ENCODE measurements around the gene PLCB4.
"Not testable (repeated sequence)": the region's sequence is repeated elsewhere in the genome, so short reads cannot be mapped to it uniquely, and the experiment has no call there.

The PLCB4 gene

DNA sequence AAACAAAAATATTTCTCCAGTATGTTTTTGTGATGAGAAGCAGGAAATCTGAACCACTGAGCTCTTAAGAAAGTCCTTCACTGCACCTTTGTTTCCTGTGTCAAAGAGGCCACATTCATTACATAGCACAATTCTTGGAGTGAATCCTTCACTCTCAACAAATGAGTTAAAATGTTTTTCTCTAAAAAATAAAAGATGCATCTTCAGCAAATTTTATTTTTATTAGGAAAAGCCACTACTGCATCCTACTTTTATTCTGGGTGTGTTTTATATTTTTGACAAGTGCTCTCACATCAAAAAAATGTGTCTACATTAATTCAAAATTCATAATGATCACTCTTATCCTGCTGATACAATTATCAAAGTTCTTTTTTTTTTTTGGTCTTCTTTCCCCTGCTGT lies 76.3 kb downstream of the PLCB4 start:
- no peak for DNase-seq

DNA sequence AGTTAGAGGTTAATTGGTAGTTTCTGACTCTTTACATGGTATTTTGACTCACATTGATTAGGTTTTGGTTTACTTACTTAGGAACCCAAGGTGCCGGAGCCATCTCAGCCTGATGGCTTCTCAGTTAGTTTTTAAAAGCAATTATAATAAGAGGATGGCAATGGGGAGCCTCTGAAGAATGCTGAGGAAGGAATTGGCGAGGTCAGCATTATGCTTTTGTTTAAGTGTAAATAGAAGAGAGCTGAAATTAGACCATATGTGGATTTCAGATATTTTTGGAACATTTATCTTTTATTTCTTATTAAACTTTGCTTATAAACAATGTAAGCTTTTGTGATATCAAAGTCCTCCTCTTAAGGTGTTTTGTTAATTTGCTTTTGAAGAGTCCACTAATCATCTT lies 77.8 kb downstream of the PLCB4 start:
- DNase-seq, result no peak

DNA sequence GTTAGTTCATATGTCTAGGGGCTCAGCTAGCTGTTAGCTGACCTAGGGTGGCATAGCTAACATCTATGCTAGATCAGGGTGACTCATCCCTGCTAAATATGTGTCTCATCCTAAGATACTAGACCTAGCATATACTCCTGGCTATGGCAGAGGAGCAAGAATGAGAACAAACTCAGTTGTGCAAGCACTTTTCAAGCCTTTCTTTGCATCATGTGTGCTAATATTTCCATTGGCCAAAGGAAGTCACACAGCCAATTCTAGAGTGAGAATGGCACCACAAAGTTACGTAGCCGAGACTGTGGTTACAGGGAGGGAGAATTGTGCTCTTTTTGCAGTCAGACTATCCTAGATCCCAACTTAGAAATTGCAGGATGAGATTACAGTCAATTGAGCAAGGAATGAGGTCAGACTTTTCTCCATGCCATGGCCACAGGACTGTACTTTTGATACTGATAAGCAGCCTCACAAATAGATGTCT lies 78.7 kb downstream of the PLCB4 start:
- no peak for DNase-seq

DNA sequence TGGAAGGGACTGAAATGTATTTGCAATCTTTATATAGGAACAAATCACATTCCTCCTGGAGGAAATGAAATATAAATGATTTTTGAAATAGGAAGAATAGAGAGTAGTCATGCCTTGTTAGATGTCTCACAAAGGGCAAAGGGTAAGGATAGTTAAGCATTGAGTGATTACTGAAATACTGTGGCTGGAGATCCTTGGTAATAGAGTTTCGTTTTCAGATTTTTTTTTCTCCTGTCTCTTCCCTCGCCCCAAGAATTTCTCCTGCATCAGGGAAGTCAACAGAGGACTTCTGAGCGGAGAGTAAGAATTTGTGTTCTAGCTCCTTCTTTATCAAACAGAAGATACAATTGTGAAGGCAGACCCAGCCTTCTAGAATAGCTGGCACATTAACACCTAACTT lies 79.4 kb downstream of the PLCB4 start:
- DNase-seq, result no peak

DNA sequence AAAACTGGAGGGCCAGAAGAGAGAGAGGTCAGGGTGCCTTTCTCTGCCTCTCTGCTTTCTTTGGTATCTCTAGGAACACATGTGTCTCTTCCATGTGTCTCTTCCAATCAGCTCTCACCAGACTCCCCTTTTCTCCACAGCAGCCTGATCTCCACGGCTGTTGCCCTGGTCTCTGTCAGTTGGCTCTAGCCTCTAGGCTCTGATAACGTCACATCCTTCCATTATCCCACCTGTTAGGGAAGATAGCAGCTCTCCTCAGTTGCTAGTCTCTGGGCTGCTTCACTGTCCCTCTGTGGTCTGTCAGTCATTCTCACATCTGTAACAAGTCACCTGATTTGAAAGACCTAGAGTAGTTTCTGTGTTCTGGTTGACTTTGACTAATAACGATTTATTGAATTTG lies 80.2 kb downstream of the PLCB4 start:
- DNase-seq, result no peak

DNA sequence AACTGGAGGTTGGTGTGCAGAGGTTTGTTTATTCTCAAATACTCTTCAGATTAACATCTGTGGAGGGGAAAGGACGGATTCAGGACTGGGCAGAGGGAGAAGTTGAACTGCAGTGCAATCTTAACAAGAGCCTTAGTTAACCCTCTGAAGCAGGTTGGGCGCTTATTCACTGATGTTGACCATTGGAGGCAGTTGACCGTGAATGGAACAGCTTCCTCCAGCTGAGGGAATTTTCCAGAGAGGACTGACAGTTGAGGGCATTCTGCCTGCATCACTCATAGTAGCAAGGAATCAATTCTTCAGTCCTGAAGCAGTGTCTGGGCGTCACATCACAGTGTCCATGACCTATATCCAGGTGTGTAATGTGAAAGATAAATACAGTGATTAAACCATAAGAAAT lies 80.9 kb downstream of the PLCB4 start:
- DNase-seq, result no peak

DNA sequence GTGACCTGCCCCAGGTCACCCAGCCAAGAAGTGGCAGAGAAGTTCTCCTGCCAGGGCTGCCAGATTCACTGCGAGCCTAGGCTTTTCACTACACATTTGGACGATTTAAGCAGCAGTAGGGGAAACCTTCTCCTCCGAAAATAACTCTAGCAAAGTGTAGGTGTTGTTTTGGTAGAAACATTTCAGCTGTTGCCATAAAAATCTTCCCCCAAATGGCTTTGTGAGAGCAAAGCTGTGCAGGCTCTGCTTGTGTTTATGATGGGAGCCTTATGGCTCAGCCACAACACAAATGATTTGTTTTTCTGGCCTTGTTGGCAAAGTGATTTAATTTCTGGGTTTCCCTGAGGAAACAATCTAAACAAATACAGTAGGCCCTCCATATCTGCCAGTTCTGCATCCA lies 81.8 kb downstream of the PLCB4 start:
- DNase-seq, result no peak

DNA sequence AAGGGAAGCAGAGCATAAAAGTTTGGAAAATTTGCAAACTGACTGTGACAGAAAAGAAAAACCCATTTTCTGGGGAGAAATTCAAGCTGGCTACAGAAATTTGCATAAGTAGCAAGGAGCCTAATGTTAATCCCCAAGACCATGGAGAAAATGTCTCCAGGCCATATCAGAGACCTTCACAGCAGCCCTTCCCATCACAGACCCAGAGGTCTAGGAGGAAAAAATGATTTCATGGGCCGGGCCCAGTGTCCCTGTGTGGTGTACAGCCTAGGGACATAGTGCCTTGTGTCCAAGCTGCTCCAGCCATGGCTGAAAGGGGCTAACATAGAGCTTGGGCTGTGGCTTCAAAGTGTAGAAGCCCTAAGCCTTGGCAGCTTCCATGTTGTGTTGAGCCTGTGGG lies 83.3 kb downstream of the PLCB4 start:
- not testable (repeated sequence) for DNase-seq

DNA sequence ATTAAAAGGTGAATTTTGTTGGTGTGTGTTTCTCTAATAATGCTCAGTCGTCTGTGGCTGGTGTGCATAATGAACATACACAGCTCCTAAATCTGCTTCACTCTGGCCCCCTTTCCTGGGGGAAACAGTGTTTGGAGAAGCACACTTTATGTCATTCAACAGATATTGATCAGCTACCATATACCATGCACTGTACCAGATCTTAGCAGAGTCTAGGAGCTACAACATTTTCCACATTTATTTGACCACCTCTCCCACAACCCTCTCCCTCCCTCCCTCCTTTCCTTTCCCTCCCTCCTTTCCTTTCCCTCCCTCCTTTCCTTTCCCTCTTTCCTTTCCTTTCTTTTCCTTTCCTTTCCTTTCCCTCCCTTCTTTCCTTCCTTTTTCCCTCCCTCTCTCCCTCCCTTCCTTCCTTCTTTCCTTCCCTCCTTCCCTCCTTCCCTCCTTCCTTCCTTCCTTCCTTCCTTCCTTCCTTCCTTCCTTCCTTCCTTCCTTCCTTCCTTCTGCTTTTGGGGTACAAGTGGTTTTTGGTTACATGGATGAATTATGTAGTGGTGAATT lies 85.7 kb downstream of the PLCB4 start:
- DNase-seq, result no peak

DNA sequence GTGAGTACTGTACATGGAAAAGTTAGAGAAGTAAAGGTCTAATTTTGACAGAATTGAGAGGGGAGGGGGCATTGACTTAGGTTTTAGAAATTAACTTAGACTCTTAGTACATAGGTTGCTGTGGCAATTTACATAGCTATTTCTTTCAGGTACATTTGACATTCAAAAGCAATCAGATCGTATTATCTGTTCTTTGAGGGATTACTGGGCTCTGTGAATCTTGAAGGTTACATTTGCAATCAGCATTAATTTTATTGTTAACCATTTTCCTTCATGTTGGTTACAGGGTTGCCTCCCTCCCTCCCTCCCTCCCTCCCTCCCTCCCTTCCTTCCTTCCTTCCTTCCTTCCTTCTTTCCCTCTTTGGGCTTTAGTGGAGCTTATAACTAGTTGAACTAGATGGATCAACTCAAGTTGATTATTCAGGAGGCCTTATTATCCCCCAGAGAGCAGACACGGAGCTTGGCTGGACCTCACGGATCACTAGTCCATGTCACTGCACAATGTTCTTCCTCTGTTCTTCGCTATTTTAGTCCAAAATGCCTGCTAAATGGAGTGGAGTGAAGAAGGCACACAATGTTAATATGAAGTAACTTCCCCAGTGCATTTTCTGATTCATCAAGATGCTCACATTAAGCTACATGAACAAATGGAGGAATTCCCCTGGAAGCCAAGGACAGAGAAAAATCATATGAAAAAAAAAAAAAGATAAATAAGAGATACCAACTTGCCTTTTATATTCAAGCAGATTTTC lies 87.8 kb downstream of the PLCB4 start:
- no peak for DNase-seq

DNA sequence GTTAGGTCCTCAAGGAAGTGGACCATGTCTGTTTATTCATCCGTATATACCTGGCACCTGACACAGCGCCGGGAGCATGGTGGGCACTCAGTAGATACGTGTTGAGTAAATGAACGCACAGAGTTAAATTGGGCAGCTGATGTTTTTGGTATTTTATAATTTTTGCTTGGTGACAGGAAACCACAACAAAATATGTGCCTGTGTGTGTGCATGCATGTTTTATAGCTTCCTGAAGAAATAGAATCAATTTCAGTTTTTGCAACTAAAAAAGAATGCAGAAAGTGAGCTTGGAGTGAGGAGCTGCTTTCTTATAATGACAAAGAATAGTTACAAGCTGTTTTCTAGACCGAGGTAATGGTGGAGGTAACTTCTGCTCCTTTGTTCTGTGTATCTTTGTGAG lies 91.4 kb downstream of the PLCB4 start:
- DNase-seq, result no peak

DNA sequence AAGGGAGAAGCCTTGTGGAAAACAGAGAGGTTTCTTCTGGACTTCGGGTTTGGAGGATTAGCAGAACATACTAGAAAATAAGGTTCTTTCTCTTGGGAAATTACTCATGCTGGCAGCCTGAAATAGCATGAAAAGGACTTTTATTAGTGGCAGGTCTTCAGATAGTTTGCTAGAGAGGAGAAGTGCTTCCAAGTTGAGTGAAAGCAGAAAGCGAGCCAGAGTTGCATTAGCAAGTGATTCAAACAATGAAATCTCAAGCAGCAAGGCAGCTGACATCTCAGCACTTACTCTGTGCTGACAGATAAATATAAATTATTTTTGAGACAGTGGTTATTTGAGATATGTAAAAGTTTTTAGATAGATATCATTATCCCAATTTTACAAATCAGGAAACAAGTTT lies 91.9 kb downstream of the PLCB4 start:
- no peak for DNase-seq

DNA sequence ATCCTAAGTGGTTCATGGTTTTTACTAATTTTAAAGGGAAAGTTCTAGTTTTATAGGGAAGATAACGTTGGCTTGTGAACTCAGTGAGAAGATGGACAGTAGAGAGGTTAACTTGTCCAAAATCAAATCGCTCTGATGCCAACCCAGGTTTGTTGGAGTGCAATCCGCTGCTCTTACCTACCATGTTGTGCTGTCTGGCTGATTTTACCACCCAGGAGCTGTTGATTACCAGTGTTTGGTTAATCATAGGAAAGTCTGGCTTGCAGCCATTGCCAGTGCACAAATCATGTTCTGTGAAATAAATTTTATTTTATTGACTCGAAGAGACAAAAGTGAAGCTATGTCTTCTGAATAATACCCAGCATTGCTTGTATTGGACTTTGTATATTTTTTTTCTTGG lies 92.4 kb downstream of the PLCB4 start:
- no peak for DNase-seq

DNA sequence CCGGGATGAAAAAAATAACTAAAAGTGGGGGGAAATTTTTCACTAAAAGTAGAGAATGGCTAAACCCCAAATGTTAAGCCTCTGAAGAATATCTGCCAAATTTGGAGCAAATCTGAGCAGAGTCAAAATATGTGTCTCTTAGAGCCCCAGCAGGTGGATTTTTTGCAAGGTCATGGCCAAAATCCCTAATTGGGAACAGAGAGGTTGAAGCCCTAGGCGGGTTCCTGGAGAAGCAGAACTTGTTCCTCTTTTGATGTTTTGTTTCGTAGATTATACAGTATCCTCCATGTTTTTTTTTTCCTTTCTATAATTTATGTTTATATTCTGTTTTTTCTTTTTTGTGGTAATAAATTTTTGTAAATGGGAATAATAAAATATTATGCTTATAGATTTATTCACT lies 94.4 kb downstream of the PLCB4 start:
- DNase-seq, result no peak

DNA sequence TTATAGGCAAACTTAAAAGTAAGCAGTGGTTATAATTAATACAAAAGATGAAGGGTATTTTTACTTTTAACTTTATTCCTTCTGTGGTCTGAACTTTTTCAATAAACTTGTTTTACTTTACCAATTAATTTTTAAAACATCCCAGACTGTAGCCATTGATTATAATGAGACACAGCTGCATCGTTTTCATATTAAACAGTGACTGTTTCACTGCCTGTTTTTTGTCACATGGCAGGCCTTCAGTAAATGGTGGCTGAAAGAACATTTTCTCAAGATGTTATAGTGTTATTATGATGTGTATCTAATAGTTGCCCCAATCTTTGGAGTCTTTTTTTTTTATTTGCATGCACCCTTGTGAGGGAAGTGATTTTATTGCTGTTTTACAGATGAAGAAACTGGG lies 95.1 kb downstream of the PLCB4 start:
- no peak for DNase-seq

DNA sequence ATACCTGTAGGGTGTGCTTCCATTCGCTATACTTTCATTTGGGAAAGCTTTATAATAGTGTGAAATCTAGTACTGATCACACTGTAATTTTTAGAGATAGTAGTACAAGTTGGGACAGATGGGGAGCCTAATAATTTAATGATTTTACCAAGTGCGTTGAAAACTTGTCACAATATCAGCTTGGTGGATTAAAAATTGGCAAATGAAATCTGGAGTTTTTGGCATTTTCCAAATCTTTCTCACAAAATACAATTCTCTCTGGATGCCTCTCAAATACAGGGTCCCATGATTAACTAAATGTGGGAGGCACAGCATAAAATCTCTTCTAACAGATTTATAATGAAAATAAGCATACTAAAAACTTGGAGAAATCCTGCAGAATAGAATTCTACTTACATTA lies 96.4 kb downstream of the PLCB4 start:
- no peak for DNase-seq

DNA sequence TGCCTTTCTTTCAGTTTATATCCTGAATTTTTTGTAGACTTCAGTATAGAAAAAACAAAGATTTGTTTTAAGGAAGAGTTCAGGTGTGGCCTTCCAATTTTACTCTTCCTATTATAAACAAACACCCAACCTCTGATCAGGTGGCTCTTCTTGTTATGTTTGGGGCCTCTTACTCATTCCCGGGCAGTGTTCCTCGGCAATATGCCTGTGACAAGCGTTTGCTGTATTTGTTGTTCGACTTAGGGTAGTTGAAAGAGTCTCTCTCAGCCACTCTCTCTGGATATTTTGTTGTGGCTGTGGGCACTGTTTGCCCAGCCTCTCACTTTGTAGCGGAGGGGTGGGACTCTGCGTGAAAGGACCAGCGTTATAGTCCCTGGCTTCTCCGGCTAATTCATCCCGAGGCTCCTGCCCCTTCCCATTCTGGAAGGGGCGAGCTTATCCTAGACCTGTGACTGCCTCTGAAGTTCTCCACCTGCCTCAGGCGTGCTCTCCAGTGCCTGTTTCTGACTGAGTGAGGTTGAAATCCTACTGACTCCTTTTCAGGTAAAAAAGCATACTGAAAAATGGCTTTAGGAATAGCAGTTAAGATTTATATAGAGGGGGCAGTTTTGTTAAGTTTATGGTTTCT lies 97.4 kb downstream of the PLCB4 start:
- no peak for DNase-seq

DNA sequence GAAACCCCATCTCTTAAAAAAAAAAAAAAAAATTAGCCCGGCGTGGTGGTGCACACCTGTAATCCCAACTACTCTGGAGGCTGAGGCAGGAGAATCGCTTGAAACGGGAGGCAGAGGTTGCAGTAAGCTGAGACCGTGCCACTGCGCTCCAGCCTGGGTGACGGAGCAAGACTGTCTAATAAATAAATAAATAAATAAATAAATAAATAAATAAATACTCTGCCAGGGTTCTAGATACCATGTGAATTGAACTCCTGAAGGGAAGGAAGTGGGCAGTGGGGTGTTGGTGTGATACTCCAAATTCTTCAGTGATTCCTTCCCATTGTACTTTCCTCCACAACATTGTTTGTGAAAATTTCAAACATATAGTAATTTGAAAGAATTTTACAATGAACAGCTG lies 100.5 kb downstream of the PLCB4 start:
- no peak for DNase-seq

DNA sequence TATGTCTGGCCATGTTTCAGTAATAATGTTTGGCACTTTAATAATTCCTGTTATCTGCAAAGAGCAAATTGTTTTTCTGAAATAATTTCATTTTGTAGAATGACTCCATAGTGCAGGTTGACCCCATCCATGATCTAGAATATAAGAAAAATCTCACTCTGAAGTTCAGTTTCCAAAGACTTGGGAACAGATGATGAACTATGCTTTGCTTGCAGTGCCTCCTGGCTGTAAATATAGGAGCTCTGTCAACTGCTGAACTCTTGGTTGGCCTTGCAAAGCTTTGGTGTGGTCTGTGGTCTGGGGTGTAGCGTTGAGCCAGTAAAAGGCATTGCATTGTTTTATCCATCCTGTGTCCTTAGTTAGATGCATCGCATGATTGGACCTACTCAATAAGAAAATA lies 104.0 kb downstream of the PLCB4 start:
- DNase-seq, result no peak

DNA sequence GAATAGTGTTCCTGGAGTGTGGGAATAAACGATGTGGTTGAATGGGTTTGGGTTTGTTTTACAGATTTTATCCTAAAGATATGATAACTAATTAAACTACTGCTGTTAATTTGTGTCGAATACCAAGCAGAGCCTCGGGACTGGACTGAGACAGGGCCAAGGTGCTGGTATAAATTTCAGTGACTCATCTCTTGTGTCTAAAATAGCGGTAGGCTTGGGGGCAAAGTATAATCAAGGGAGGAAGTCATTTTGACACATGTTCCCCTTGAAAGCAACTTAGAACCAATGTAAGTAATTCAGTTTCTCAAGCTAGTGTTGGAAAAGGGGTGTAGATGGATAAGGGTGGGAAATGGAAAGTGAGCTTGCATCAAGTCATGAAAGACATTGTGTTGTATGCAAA lies 108.4 kb downstream of the PLCB4 start:
- no peak for DNase-seq

DNA sequence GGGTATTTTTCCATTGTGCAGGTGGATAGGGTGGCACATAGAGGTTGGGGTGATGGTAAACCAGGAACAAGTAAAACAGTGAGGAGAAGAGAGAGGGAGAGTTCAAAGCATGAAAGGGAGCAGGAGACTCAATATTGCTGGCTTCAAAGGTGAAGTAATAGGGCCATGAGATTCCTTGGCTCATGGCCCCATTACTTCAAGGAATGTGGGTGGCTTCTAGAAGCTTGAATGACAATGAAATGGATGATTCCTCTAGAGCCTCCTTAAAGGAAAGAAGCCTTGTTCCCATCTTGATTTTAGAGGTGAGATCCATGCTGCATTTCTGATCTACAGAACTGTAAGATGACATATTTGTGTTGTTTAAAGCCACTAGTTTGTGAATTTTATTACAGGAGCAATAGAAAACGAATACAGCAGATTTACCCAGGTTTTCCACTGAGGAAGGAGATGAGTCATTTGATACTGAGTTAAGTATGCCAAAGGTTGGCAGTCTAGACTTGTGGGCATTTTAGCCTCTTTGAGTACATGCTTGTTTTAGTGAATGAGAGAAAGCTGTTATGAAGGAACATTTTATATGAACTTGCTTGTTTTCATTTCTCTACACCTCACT lies 110.4 kb downstream of the PLCB4 start:
- no peak for DNase-seq

DNA sequence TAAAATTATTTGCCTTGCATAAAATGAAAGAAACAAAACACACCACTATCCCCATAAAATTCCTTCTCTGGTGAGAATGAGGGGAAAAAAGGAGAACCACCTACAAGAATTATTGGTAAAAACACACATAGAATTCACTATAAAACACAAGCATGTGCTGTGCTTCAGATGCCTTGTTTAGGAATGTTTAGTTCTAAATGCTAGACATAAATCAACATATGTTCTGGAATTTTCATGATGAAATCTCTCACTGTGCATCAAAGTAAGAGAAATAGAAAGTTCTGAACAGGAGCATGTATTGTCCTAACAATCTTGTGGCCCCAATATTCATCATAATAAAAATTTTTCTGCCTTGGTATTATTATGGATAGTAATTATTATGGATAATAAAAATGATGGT lies 111.0 kb downstream of the PLCB4 start:
- DNase-seq, result no peak

DNA sequence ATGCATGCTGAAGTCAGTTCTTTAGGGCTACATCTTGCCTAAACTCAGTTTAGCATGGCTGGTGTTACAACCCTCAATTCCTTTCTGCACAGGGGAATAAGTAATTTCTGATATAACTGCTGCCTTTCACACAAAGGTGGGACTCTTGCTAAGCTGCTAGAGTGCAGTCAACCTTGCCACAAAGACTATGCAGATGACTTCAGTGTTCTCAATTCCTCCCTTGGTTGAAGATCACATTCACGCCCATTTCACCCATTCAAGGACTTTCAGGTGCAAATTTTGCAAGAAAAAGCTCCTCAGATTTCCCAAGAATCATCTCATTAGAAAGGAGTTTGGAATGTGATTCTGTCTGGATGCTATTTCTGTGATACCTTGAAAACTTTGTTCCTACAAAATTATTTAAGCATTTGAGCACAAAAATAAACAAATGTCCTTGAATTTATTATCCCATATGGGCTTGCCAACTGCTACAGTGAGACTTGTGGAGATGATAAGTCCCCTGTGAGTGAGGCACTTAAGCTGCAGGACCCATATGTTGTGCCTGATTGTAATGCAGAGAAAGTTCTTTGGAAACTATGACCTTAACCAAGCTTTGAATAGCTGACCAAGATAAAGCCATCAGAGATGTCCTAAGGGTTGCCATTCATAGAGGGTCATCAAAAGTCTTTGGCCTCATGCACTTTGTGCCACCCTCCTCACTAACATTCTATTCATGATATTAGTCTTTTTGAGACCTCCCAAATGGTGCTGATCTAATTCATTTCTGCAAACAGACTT lies 111.8 kb downstream of the PLCB4 start:
- no peak for DNase-seq
